ENCODE data around the gene EXOC3. TPM values are rescaled to one million over a fixed set of nuclear protein-coding genes. Genes with fewer than 3 reads are reported as not detected.
"Not testable (repeated sequence)": the region's sequence is repeated elsewhere in the genome, so short reads cannot be mapped to it uniquely, and the experiment has no call there.

Gene EXOC3
- polyA plus RNA-seq, 1 experiment: 27.3 TPM

DNA sequence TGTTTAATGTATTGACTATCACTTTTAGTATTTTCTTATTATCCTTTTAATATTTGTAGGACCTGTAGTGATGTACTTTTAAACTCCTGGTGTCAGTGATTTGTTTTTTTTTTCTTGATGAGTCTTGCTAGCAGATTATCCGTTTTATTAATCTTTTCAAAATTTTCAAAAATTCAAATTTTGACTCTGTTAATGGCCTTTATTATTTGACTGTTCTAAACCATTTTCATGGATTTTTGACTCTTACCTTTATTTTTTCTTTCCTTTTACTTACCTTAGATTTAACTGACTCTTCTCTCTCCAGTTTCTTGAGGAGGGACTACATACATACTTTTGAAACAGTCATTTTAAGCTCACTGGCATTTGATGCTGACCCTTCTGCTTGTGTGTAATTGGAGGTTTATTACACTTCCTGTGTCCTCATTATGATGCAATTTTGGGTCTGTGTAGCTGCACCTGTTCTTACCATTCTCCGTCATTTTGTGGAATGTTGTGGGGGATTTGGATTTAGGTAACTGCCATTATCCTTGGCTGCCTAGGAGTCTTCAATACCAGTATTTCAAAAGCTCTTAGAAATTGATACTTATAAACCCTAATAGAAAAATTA, 32.0 kb upstream of the EXOC3 start:
- no peak for TF ChIP-seq CTCF (IDR thresholded peaks at IDR 0.05; ENCODE audit: low read depth, low read length)
- CTCF ChIA-PET: interaction anchor here (0.8 to 1.3 kb wide), 3 partner anchors 21 to 90 kb away, joined by 3 read pairs; no protein-coding TSS in a partner anchor
- Histone ChIP-seq H3K4me3 (ENCODE audit: low read depth, low read length) (no peak overlapping the region), H3K9me3 (ENCODE audit: control insufficient read depth, insufficient read depth, low read length) (peaks cover 7% of the 10 kb centered on the region), H3K27ac (ENCODE audit: low read depth, low read length) (no peak overlapping the region), H3K27me3 (ENCODE audit: control insufficient read depth, insufficient read depth, low read length) (no peaks in the 10 kb centered on the region)
- POLR2A ChIA-PET: interaction anchor here (1.2 kb wide), 1 partner anchor 11 kb away, joined by 5 read pairs; no protein-coding TSS in a partner anchor
- DNase-seq (ENCODE audit: low read depth, low spot score): no peak

- Histone ChIP-seq H3K27me3 (ENCODE audit: control insufficient read depth, insufficient read depth, low read length) (no peaks in the 10 kb centered on the region), H3K27ac (ENCODE audit: low read depth, low read length) (no peak overlapping the region), H3K4me3 (ENCODE audit: low read depth, low read length) (no peak overlapping the region), H3K9me3 (ENCODE audit: control insufficient read depth, insufficient read depth, low read length) (peaks cover 7% of the 10 kb centered on the region)
- ChIA-PET CTCF (interaction anchor here (0.8 to 1.3 kb wide), 3 partner anchors 20 to 91 kb away, joined by 3 read pairs; no protein-coding TSS in a partner anchor), POLR2A (interaction anchor here (1.2 kb wide), 1 partner anchor 12 kb away, joined by 5 read pairs; no protein-coding TSS in a partner anchor)
- TF ChIP-seq CTCF (IDR thresholded peaks at IDR 0.05; ENCODE audit: low read depth, low read length): no peak
- no peak for DNase-seq (ENCODE audit: low read depth, low spot score)
Observed at GRCh38 chr5:411728-412127, 31.2 kb upstream of the EXOC3 start.

DNA sequence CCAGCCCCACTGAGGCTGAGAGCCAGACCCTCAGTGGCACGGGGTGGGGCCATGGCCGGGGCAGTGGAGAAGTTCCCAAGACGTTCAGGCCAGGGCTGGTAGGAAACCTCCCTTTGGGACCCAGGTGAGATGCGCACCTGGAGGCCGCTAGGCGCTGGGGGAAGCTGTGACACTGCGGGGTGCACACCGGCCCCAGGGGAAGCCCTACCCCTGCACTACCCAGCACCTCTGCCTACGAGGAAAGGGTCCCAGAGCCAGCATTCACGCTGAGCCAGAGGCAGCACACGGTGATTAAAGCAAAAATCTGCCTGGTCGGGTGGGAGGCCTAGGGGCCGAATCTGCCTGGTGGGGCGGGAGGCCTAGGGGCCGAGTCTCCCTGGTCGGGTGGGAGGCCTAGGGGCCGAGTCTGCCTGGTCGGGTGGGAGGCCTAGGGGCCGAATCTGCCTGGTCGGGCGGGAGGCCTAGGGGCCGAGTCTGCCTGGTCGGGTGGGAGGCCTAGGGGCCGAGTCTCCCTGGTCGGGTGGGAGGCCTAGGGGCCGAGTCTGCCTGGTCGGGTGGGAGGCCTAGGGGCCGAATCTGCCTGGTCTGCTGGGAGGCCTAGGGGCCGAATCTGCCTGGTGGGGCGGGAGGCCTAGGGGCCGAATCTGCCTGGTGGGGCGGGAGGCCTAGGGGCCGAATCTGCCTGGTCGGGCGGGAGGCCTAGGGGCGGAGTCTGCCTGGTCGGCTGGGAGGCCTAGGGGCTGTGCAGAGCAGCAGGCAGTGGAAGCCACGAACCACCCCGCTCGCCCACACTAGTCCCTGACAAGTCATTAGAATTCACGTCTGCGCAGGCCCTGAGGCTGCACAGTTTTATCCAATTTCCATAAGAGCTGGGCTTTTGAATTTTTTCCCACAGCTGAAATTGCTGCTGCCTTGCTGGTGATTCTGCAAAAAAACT, 27.7 kb upstream of the EXOC3 start:
- POLR2A ChIA-PET; H3K27me3 ChIP-seq (ENCODE audit: control insufficient read depth, insufficient read depth, low read length); DNase-seq (ENCODE audit: low read depth, low spot score); H3K4me3 ChIP-seq (ENCODE audit: low read depth, low read length); H3K9me3 ChIP-seq (ENCODE audit: control insufficient read depth, insufficient read depth, low read length); H3K27ac ChIP-seq (ENCODE audit: low read depth, low read length): not testable (repeated sequence)
- CTCF ChIA-PET: interaction anchor here (1.0 kb wide), 1 partner anchor 10 kb away, joined by 4 read pairs; no protein-coding TSS in a partner anchor

DNA sequence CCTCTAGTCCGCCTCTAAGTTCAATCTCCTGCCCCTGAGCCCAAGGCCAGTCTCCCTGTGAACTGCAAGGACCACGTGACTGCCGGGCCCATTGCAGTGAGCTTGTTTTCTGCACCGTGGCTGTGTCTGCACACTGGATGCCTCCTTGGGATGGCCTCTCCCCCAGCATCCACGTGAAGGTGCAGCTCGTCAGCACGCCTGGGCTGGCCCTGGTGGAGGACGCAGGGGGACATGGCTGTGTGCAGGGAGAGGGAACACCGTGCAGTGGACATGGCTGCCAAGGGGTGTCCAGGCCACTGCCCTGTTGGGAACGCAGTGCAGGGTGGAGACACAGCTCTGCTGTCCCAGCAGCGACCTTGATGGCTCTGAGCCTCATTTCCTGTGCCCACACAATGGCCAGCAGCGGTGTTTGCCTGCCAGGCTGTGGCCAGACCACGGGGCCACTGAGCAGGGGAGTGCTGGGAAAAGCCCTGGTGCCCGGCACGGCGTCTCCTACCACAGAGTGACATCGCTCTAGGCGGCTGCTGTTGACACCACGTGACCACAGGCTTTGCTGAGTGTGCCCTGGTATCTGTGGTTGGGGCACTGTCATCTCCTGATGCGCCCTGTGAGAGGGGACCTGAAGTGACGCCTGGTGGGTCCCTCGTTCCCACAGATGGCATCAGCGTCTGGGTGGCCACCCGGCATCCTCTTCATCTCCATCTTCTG, 26.9 kb upstream of the EXOC3 start:
- no peak overlapping the region for H3K27ac ChIP-seq (ENCODE audit: low read depth, low read length)
- no peak overlapping the region for H3K4me3 ChIP-seq (ENCODE audit: low read depth, low read length)
- CTCF ChIA-PET: interaction anchor here (0.6 kb wide), 1 partner anchor 1064 kb away, joined by 8 read pairs; no protein-coding TSS in a partner anchor
- DNase-seq (ENCODE audit: low read depth, low spot score): no peak
- no peak for TF ChIP-seq CTCF (IDR thresholded peaks at IDR 0.05; ENCODE audit: low read depth, low read length)
- POLR2A ChIA-PET: no interaction called here
- H3K27me3 ChIP-seq (ENCODE audit: control insufficient read depth, insufficient read depth, low read length): no peaks in the 10 kb centered on the region
- H3K9me3 ChIP-seq (ENCODE audit: control insufficient read depth, insufficient read depth, low read length): peaks cover 7% of the 10 kb centered on the region

DNA sequence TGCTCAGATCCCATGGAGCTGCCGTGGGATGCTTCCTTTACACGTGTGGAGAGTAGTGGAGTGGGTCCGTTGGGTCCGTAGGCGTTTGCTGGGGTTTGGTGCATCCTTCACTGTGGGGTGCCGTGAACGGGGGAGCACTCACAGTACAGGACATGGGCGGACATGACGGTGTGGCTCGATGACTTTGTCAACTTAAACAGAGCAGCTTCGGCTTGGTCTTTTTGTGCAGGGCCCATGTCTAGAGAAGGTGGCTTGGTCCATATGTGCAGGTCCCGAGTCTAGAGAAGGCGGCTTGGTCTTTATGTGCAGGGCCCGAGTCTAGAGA, 26.4 kb upstream of the EXOC3 start:
- CTCF ChIA-PET: interaction anchor here (0.6 kb wide), 1 partner anchor 1063 kb away, joined by 8 read pairs; no protein-coding TSS in a partner anchor

More for the DNA sequence above, 26.4 kb upstream of the EXOC3 start:
- no peaks in the 10 kb centered on the region for H3K27me3 ChIP-seq (ENCODE audit: control insufficient read depth, insufficient read depth, low read length)
- POLR2A ChIA-PET: no interaction called here
- DNase-seq (ENCODE audit: low read depth, low spot score): no peak
- no peak overlapping the region for H3K27ac ChIP-seq (ENCODE audit: low read depth, low read length)
- no peak overlapping the region for H3K4me3 ChIP-seq (ENCODE audit: low read depth, low read length)
- H3K9me3 ChIP-seq (ENCODE audit: control insufficient read depth, insufficient read depth, low read length): peaks cover 11% of the 10 kb centered on the region
- TF ChIP-seq CTCF (IDR thresholded peaks at IDR 0.05; ENCODE audit: low read depth, low read length): no peak
